ENCODE results near the gene DOCK10.

Gene DOCK10

DNA sequence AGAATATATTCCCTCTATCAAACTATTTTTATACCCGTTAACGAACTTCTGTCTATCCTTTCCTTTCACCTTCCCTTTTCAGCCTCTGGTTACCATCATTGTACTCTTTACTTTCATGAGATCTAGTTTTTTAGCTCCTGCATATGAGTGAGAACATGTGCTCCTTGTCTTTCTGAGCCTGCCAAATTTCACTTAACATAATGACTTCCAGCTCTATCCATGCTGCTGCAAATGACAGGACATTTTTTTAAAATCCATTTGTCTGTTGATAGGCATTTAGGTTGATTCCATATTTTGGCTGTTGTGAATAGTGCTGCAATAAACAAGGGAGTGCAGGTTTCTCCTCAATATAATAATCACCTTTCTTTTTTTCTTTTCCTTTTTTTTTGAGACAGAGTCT, 317.9 kb downstream of the DOCK10 start:
- TF ChIP-seq CREB1 (IDR thresholded peaks at IDR 0.05; ENCODE audit: low read depth) (no peak), REST (IDR thresholded peaks at IDR 0.05; ENCODE audit: low read depth) (no peak), ZBTB7A (IDR thresholded peaks at IDR 0.05; ENCODE audit: low read depth) (no peak), EP300 (IDR thresholded peaks at IDR 0.05; ENCODE audit: borderline replicate concordance) (no peak), NFIC (IDR thresholded peaks at IDR 0.05) (no peak), USF1 (IDR thresholded peaks at IDR 0.05) (no peak), EGR1 (IDR thresholded peaks at IDR 0.05) (no peak), FOXM1 (IDR thresholded peaks at IDR 0.05; ENCODE audit: borderline replicate concordance, low read depth) (no peak), RAD21 (IDR thresholded peaks at IDR 0.05; ENCODE audit: low read depth) (no peak), MAX (IDR thresholded peaks at IDR 0.05) (no peak), YY1 (IDR thresholded peaks at IDR 0.05; ENCODE audit: low read depth) (no peak), CEBPB (IDR thresholded peaks at IDR 0.05) (no peak), TEAD4 (IDR thresholded peaks at IDR 0.05) (no peak), TCF12 (IDR thresholded peaks at IDR 0.05; ENCODE audit: low read depth) (no peak), TAF1 (IDR thresholded peaks at IDR 0.05; ENCODE audit: low read depth) (no peak)

DNA sequence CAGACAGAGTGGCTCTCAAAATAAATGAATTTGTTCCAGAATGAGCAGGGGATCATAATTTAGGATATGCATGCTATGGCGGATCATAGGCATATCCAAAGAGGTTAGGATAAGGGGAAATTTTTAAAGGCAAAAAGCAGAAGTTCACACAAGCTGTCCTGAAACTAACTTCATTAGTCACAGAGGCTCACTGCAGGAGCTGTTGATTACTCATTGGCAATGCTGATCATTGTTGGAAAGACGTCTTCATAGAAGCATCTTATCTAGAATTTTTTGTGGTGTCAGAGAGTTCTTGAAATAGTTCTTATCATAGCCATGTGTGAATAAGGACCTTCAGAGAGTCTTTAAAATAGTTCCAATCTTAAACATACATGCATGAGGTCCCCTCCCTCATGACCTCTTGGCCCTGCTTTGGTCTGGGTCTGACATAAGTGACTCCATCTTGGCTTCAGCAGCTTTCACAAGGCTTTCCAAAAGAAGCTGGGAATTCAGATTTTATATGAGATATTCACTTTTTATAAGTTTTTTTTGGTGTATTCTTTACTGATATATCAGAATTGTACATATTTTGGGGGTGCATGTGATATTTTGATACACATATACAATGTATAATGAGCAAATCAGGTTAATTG, 318.6 kb downstream of the DOCK10 start:
- TF ChIP-seq TEAD4 (IDR thresholded peaks at IDR 0.05) = no peak
- no peak for TF ChIP-seq FOXM1 (IDR thresholded peaks at IDR 0.05; ENCODE audit: borderline replicate concordance, low read depth)

DNA sequence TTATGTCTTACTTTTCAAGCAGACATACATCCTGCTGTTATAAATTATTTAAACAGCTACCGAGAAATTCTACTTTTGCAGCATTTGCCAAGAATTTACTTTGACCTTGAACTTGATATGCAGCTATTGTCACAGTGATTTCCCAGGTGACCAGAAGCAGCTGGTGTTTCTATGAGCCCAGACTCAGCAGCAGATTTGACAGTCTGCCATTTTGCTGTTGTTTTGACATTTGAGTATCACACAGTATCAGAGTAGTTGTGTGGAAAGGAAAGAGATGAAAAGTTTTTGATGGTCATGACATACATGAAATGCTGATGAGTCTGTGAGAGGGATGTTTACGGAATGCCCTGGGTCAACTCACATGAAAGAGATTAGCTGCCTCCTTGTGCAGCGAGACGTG, 319.5 kb downstream of the DOCK10 start:
- TF ChIP-seq NFIC (IDR thresholded peaks at IDR 0.05) (no peak), FOXM1 (IDR thresholded peaks at IDR 0.05; ENCODE audit: borderline replicate concordance, low read depth) (no peak), USF1 (IDR thresholded peaks at IDR 0.05) (no peak), CEBPB (IDR thresholded peaks at IDR 0.05) (no peak), RAD21 (IDR thresholded peaks at IDR 0.05; ENCODE audit: low read depth) (no peak), EGR1 (IDR thresholded peaks at IDR 0.05) (no peak)

- TF ChIP-seq EP300 (IDR thresholded peaks at IDR 0.05; ENCODE audit: borderline replicate concordance) (no peak), REST (IDR thresholded peaks at IDR 0.05; ENCODE audit: low read depth) (no peak), USF1 (IDR thresholded peaks at IDR 0.05) (no peak), TAF1 (IDR thresholded peaks at IDR 0.05; ENCODE audit: low read depth) (no peak), TEAD4 (IDR thresholded peaks at IDR 0.05) (no peak), FOXM1 (IDR thresholded peaks at IDR 0.05; ENCODE audit: borderline replicate concordance, low read depth) (no peak), TCF12 (IDR thresholded peaks at IDR 0.05; ENCODE audit: low read depth) (no peak), CREB1 (IDR thresholded peaks at IDR 0.05; ENCODE audit: low read depth) (no peak), ZBTB7A (IDR thresholded peaks at IDR 0.05; ENCODE audit: low read depth) (no peak), MAX (IDR thresholded peaks at IDR 0.05) (no peak), EGR1 (IDR thresholded peaks at IDR 0.05) (no peak)
Measured at GRCh38 chr2:224722250-224722649, 320.0 kb downstream of the DOCK10 start.

DNA sequence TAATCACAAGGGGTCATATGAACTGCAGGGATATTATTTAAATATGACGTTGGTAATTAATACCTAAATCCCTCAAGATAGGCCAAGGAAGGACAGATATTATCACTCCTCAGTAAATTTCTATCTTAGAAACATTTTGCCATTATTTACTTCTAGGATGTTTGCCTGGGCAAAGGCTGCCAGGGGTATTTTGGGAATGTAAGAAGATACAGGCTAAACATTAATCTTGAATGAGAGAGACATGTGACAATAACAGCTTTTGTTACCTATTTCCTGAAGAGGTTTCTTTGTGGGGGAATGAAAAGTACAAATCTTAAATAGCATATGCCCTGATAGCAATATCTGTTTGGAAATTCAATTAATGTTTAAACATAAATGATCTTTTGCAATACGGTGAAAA, 325.3 kb downstream of the DOCK10 start:
- no peak for TF ChIP-seq TCF12 (IDR thresholded peaks at IDR 0.05; ENCODE audit: low read depth)
- no peak for TF ChIP-seq TEAD4 (IDR thresholded peaks at IDR 0.05)
- no peak for TF ChIP-seq TAF1 (IDR thresholded peaks at IDR 0.05; ENCODE audit: low read depth)
- no peak for TF ChIP-seq USF1 (IDR thresholded peaks at IDR 0.05)
- no peak for TF ChIP-seq FOXM1 (IDR thresholded peaks at IDR 0.05; ENCODE audit: borderline replicate concordance, low read depth)
- TF ChIP-seq EP300 (IDR thresholded peaks at IDR 0.05; ENCODE audit: borderline replicate concordance) = no peak
- TF ChIP-seq REST (IDR thresholded peaks at IDR 0.05; ENCODE audit: low read depth) = no peak
- no peak for TF ChIP-seq MAX (IDR thresholded peaks at IDR 0.05)

Measured in Ishikawa (cell line).